SK-N-SH treated with all-trans-retinoic acid at 6 μM for 48 hours (cell line): ENCODE results near the gene YPEL5.

Experiments used
- BACH2 ChIP-seq: fragments of 250-450 bp; sonication (Bioruptor Pico); IDR thresholded peaks from 2 replicates; pipeline ENCODE4 v1.9.0; 2021; ENCODE audit warnings: mild to moderate bottlenecking, borderline replicate concordance
- ESRRG ChIP-seq: fragments of 250-450 bp; sonication (Bioruptor Pico); IDR thresholded peaks from 2 replicates; pipeline ENCODE4 v1.6.1; 2021; ENCODE audit warnings: mild to moderate bottlenecking
- GLIS3 ChIP-seq: fragments of 250-450 bp; sonication (Bioruptor Pico); IDR thresholded peaks from 2 replicates; pipeline ENCODE4 v1.5.0; 2020; ENCODE audit warnings: mild to moderate bottlenecking, moderate library complexity
- ZNF565 ChIP-seq: fragments of 450-650 bp; formaldehyde crosslinking; conservative IDR thresholded peaks from 2 replicates; pipeline ENCODE4 v1.5.0; 2020; ENCODE audit warnings: low read depth, mild to moderate bottlenecking, moderate library complexity

DNA sequence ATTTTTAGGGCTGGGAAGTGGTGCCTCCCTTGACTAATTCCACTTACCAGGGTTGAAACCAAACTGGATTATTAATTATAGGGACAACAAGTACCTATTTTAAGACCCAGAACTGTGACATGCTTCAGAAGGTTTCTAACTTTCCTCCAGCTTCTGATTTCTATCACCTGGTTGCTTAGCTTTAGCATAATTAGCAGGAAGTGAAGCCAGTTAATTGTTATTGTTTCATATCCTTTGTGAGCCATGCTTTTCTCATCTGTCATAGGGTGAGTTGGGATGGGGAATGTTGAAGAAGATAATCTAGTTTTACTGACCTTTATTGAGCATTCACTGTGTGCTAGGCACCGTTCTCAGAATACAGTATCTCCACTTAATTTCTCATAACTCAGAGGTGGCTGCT is 3.2 kb downstream of the YPEL5 start:
- TF ChIP-seq BACH2 (CRISPR knock-in tag) (no peak), ESRRG (CRISPR knock-in tag) (no peak), GLIS3 (no peak), ZNF565 (CRISPR knock-in tag) (no peak)
